CD4-positive, alpha-beta T cell (primary cell): Measurements from ENCODE around the gene OR11H6. TPM values are rescaled to one million over a fixed set of nuclear protein-coding genes. Genes with fewer than 3 reads are reported as not detected.
A peak's percentile ranks its signal among the peaks of the same experiment; 100 is the strongest.
"Not testable (repeated sequence)": the region's sequence is repeated elsewhere in the genome, so short reads cannot be mapped to it uniquely, and the experiment has no call there.

Source experiments
- ATAC-seq: fragments of 200-7000 bp; cut with Tn5 transposase; one replicate; pipeline ENCODE4 v1.10.0; 2022; ENCODE audit warnings: mild to moderate bottlenecking; ENCODE audit not compliant: poor library complexity
- CTCF ChIA-PET: fragments of 350-600 bp; sonication (Branson Sonifier 250); formaldehyde crosslinking; loops from one replicate; lab custom pipeline; 2021; ENCODE audit warnings: antibody characterized with exemption, inconsistent platforms; lab: Charles Lee
- POLR2A ChIA-PET: fragments of 350-600 bp; sonication (Branson Sonifier 250); formaldehyde crosslinking; loops from one replicate; lab custom pipeline; 2021; ENCODE audit warnings: antibody characterized with exemption, inconsistent platforms; lab: Charles Lee
- DNase-seq, 14 experiments: peaks; one replicate each; pipeline ENCODE4 v3.0.0-alpha.2; 2013 to 2020; ENCODE audit warnings: mixed read lengths in 2 of 14
- H3K27ac ChIP-seq, 2 donors: one replicate each; pipeline versions ENCODE4 v1.5.1 to v1.7.0; 2013; ENCODE audit warnings: low read length in 2 of 2, low read depth in 1 of 2, mild to moderate bottlenecking in 1 of 2
- H3K27me3 ChIP-seq, 2 experiments: 1 replicate in 1 of 2; 2 replicates in 1 of 2; pipeline versions ENCODE4 v1.6.1 to v1.7.0; 2013; ENCODE audit warnings: low read length in 2 of 2, control low read depth in 1 of 2, mild to moderate bottlenecking in 1 of 2, moderate library complexity in 1 of 2; ENCODE audit not compliant: insufficient read depth in 2 of 2, control insufficient read depth in 1 of 2
- H3K36me3 ChIP-seq: one replicate; pipeline ENCODE4 v1.6.1; 2013; ENCODE audit warnings: low read length, control low read depth; ENCODE audit not compliant: insufficient read depth
- H3K4me1 ChIP-seq: one replicate; pipeline ENCODE4 v1.6.1; 2013; ENCODE audit warnings: low read length, control low read depth; ENCODE audit not compliant: insufficient read depth
- H3K4me3 ChIP-seq: one replicate; pipeline ENCODE4 v1.5.1; 2013; ENCODE audit warnings: mild to moderate bottlenecking, low read length, moderate library complexity
- H3K9me3 ChIP-seq, 2 experiments: 1 replicate in 1 of 2; 2 replicates in 1 of 2; pipeline versions ENCODE4 v1.6.1 to v1.7.0; 2013; ENCODE audit warnings: low read length in 2 of 2, mild to moderate bottlenecking in 2 of 2, control low read depth in 1 of 2, moderate library complexity in 1 of 2; ENCODE audit not compliant: control insufficient read depth in 1 of 2, insufficient read depth in 1 of 2
- H3K27ac Mint-ChIP-seq: one replicate; pipeline ENCODE4 v1.8.0; 2020; ENCODE audit warnings: mixed read lengths
- H3K27me3 Mint-ChIP-seq: one replicate; pipeline ENCODE4 v1.8.0; 2021; ENCODE audit warnings: mixed read lengths
- H3K36me3 Mint-ChIP-seq: one replicate; pipeline ENCODE4 v1.8.0; 2021; ENCODE audit warnings: low read depth, mixed read lengths
- H3K4me1 Mint-ChIP-seq: one replicate; pipeline ENCODE4 v1.8.0; 2021; ENCODE audit warnings: low read depth, mixed read lengths
- H3K4me3 Mint-ChIP-seq: one replicate; pipeline ENCODE4 v1.8.0; 2020; ENCODE audit warnings: mild to moderate bottlenecking, mixed read lengths
- H3K9me3 Mint-ChIP-seq: one replicate; pipeline ENCODE4 v1.8.0; 2020; ENCODE audit warnings: mixed read lengths
- CTCF ChIP-seq: fragments of 200-600 bp; IDR thresholded peaks from one replicate; pipeline ENCODE4 v1.8.0; 2022; ENCODE audit warnings: antibody characterized with exemption, mild to moderate bottlenecking
- intact Hi-C, 2 experiments: fragments of 100-400 bp; cut with DNase I in 1 of 2; cut with micrococcal nuclease in 1 of 2; formaldehyde crosslinking; loops; one replicate each; pipeline versions ENCODE4 v1.15.1 to v1.9.0; 2023 to 2025; cut with DNase I, micrococcal nuclease
- total RNA-seq, 174 experiments: library from RNA in 2 of 174; stranded (reverse) in 2 of 174; gene quantifications; one replicate each; pipeline ENCODE4 v1.2.3 and lab custom pipeline; 2021 to 2026

The OR11H6 gene
- total RNA-seq, 2 experiments from 2014 or later, result not detected

DNA sequence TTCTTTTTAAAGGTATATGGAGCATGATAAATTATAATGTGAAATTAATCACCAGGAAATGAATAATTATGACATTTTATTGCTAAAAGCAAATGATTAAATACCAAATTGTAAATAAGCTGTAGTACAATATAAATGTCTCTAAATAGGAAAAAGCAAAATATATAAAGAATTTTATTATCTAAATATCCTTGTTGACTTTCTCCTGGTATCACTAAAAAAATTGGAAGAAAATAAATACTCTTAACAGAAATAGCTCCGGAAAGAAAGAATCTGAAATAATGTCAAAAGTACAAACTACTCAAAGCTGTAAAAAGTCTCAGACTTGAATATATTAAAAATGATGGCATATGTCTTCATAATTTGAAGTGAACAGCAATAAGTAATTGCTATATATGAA, 5.2 kb downstream of the OR11H6 start, which contains the start of gene OR11H7:
OR11H7 (plus strand) TSS at position 301 of the 400 bp plus-strand sequence.
- Histone ChIP-seq H3K9me3 (no peaks in the 10 kb centered on the region), H3K36me3 (no peaks in the 10 kb centered on the region), H3K27ac (no peak within 1 kb of the TSS), H3K4me1 (no peaks in the 10 kb centered on the region), H3K4me3 (no peak within 1 kb of the TSS), H3K27me3 (no peaks in the 10 kb centered on the region)
- H3K4me3 Mint-ChIP-seq, result no peak within 1 kb of the TSS
- no peak for TF ChIP-seq CTCF
- POLR2A ChIA-PET, result no interaction called here
- peaks cover 15% of the 10 kb centered on the region for H3K27me3 Mint-ChIP-seq
- DNase-seq, result no peak
- no peak within 1 kb of the TSS for H3K27ac Mint-ChIP-seq
- H3K36me3 Mint-ChIP-seq, result no peaks in the 10 kb centered on the region
- no peak for ATAC-seq
- no peaks in the 10 kb centered on the region for H3K4me1 Mint-ChIP-seq
- H3K9me3 Mint-ChIP-seq, result peaks cover 8% of the 10 kb centered on the region
- CTCF ChIA-PET, result no interaction called here
- intact Hi-C loops, result no loop called here

DNA sequence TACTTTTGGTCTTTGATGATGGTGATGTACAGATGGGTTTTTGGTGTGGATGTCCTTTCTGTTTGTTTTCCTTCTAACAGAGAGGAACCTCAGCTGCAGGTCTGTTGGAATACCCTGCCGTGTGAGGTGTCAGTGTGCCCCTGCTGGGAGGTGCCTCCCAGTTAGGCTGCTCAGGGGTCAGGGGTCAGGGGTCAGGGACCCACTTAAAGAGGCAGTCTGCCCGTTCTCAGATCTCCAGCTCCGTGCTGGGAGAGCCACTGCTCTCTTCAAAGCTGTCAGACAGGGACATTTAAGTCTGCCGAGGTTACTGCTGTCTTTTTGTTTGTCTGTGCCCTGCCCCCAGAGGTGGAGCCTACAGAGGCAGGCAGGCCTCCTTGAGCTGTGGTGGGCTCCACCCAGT, 11.9 kb downstream of the OR11H6 start:
- CTCF ChIA-PET, H3K27me3 Mint-ChIP-seq: not testable (repeated sequence)

GRCh38 chr14:20247646-20248246, 24.2 kb downstream of the OR11H6 start:
- DNase-seq (peak in 3 of 14 experiments; percentile 13 to 30 (median 27)), ATAC-seq (no peak)
- no peak overlapping the region for H3K27ac ChIP-seq
- CTCF ChIA-PET, result interaction anchor here (0.7 kb wide), 1 partner anchor 96 kb away, joined by 3 read pairs; no protein-coding TSS in a partner anchor
- H3K4me3 ChIP-seq, result no peak overlapping the region
- Mint-ChIP-seq H3K36me3 (peaks cover 14% of the 10 kb centered on the region), H3K4me1 (no peaks in the 10 kb centered on the region), H3K27me3 (no peaks in the 10 kb centered on the region), H3K27ac (no peak overlapping the region), H3K4me3 (no peak overlapping the region), H3K9me3 (peaks cover 8% of the 10 kb centered on the region)
- no peak for TF ChIP-seq CTCF
- H3K9me3 ChIP-seq, result no peaks in the 10 kb centered on the region
- POLR2A ChIA-PET, result no interaction called here
- H3K4me1 ChIP-seq, result no peaks in the 10 kb centered on the region
- intact Hi-C loops, result no loop called here
- H3K27me3 ChIP-seq, result no peaks in the 10 kb centered on the region
- H3K36me3 ChIP-seq, result no peaks in the 10 kb centered on the region

More for the DNA sequence above, 11.9 kb downstream of the OR11H6 start:
- H3K4me1 Mint-ChIP-seq, H3K9me3 ChIP-seq, H3K9me3 Mint-ChIP-seq, intact Hi-C loops, POLR2A ChIA-PET, H3K27me3 ChIP-seq, H3K27ac Mint-ChIP-seq, DNase-seq, H3K36me3 Mint-ChIP-seq, H3K27ac ChIP-seq, H3K4me3 ChIP-seq, H3K36me3 ChIP-seq, H3K4me3 Mint-ChIP-seq, ATAC-seq, H3K4me1 ChIP-seq: not testable (repeated sequence)

GRCh38 chr14:20262642-20263128, 39.2 kb downstream of the OR11H6 start:
- Mint-ChIP-seq H3K27ac (no peak overlapping the region), H3K4me1 (no peaks in the 10 kb centered on the region), H3K4me3 (no peak overlapping the region), H3K36me3 (peaks cover 23% of the 10 kb centered on the region), H3K27me3 (no peaks in the 10 kb centered on the region), H3K9me3 (no peaks in the 10 kb centered on the region)
- no peaks in the 10 kb centered on the region for H3K4me1 ChIP-seq
- ChIA-PET CTCF (no interaction called here), POLR2A (no interaction called here)
- ATAC-seq (no peak), DNase-seq (no peak)
- intact Hi-C loops, result no loop called here
- no peaks in the 10 kb centered on the region for H3K27me3 ChIP-seq
- no peak overlapping the region for H3K27ac ChIP-seq
- TF ChIP-seq CTCF, result no peak
- H3K36me3 ChIP-seq, result no peaks in the 10 kb centered on the region
- H3K4me3 ChIP-seq, result no peak overlapping the region
- no peaks in the 10 kb centered on the region for H3K9me3 ChIP-seq

DNA sequence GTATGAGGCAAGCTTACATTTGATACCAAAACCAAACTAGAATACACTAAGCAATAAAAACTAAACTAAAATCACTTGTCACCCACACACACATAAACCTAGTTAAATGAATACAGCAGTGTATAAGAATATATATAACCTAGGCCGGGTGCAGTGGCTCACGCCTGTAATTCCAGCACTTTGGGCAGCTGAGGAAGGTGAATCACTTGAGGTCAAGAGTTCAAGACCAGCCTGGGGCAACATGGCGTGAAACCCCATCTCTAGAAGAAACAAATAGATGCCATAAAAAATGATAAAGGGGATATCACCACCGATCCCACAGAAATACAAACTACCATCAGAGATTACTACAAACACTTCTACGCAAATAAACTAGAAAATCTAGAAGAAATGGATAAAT, 40.9 kb downstream of the OR11H6 start:
- H3K27me3 Mint-ChIP-seq, H3K4me1 Mint-ChIP-seq, H3K27me3 ChIP-seq, H3K9me3 Mint-ChIP-seq, H3K36me3 ChIP-seq, H3K4me3 Mint-ChIP-seq, H3K4me1 ChIP-seq, intact Hi-C loops, POLR2A ChIA-PET, DNase-seq, CTCF ChIA-PET, H3K27ac ChIP-seq, H3K9me3 ChIP-seq, H3K4me3 ChIP-seq, H3K27ac Mint-ChIP-seq, ATAC-seq: not testable (repeated sequence)
- peaks cover 23% of the 10 kb centered on the region for H3K36me3 Mint-ChIP-seq
